K562 (cell line): ENCODE data around the gene RABEPK. TPM values are rescaled to one million over a fixed set of nuclear protein-coding genes. Genes with fewer than 3 reads are reported as not detected.

Source experiments
- ARID4B ChIP-seq: sonication (generic); formaldehyde crosslinking; IDR thresholded peaks from 2 replicates; pipeline ENCODE4 v1.8.0; 2022; ENCODE audit warnings: mild to moderate bottlenecking, missing genetic modification reagents
- E2F3 ChIP-seq: fragments of 250-450 bp; sonication (Bioruptor Pico); IDR thresholded peaks from 2 replicates; pipeline ENCODE4 v1.4.0; 2020; ENCODE audit warnings: mild to moderate bottlenecking
- E2F8 ChIP-seq: fragments of 450-650 bp; IDR thresholded peaks from 2 replicates; pipeline ENCODE4 v1.7.1; 2018; ENCODE audit warnings: mild to moderate bottlenecking, low read depth; ENCODE audit not compliant: partially characterized antibody
- ERF ChIP-seq: fragments of 450-650 bp; formaldehyde crosslinking; IDR thresholded peaks from 2 replicates; pipeline ENCODE4 v1.4.0; 2020; ENCODE audit warnings: mild to moderate bottlenecking, mixed read lengths
- GABPB1 ChIP-seq: sonication (generic); formaldehyde crosslinking; IDR thresholded peaks from 2 replicates; pipeline ENCODE4 v1.8.0; 2022; ENCODE audit warnings: mild to moderate bottlenecking, missing genetic modification reagents
- HINFP ChIP-seq: fragments of 450-650 bp; conservative IDR thresholded peaks from 2 replicates; pipeline ENCODE4 v1.6.1; 2016; ENCODE audit warnings: missing genetic modification characterization, low read depth, mild to moderate bottlenecking, control low read depth, missing compliant biosample characterization
- KLF13 ChIP-seq: fragments of 450-650 bp; IDR thresholded peaks from 2 replicates; pipeline ENCODE4 v1.6.1; 2016; ENCODE audit warnings: missing genetic modification characterization, low read depth, mild to moderate bottlenecking, missing compliant biosample characterization, moderate library complexity, borderline replicate concordance
- ZHX1 ChIP-seq: fragments of 150-350 bp; conservative IDR thresholded peaks from 2 replicates; pipeline ENCODE4 v1.6.1; 2014; ENCODE audit warnings: low read length
- ZNF639 ChIP-seq, 2 experiments: fragments of 200-800 bp in 1 of 2; sonication (Bioruptor generic) in 1 of 2; sonication (generic) in 1 of 2; formaldehyde crosslinking in 1 of 2; IDR thresholded peaks in 1 of 2; conservative IDR thresholded peaks in 1 of 2; 2 replicates each; pipeline versions ENCODE4 v1.5.0 to v1.6.1; 2016 to 2020; ENCODE audit warnings: missing compliant biosample characterization in 1 of 2, missing genetic modification characterization in 1 of 2, missing genetic modification reagents in 1 of 2
- ZNF696 ChIP-seq: fragments of 250-450 bp; sonication (Bioruptor Pico); conservative IDR thresholded peaks from 2 replicates; pipeline ENCODE4 v1.4.0; 2020; ENCODE audit warnings: mild to moderate bottlenecking, moderate library complexity
- ZNF830 ChIP-seq: fragments of 250-450 bp; sonication (Bioruptor Pico); IDR thresholded peaks from 2 replicates; pipeline ENCODE4 v1.5.0; 2021; ENCODE audit warnings: mild to moderate bottlenecking
- polyA plus RNA-seq, 8 experiments: library from polyadenylated mRNA; depleted of rRNA in 4 of 8; stranded (reverse) in 5 of 8; unstranded in 3 of 8; fragments of >200 nt; fragmentation: Nextera tagmentation in 2 of 8; fragmentation: Illumina TruSeq in 1 of 8; extraction: Ambion mirVana in 2 of 8; extraction: Trizol in 1 of 8; gene quantifications; 2 replicates each; pipeline versions ENCODE4 v1.2.1 to v1.2.3, GENCODE V29; 2011 to 2014; ENCODE audit warnings: inconsistent platforms in 1 of 8, missing spikeins in 1 of 8
- total RNA-seq, 7 experiments: library from RNA; depleted of rRNA in 6 of 7; stranded (reverse); fragments of >200 nt in 6 of 7; fragmentation: Illumina TruSeq in 2 of 7; extraction: Trizol in 2 of 7; gene quantifications; 2 replicates each; pipeline versions ENCODE4 v1.2.1 to v1.2.3, GENCODE V29; 2011 to 2021; ENCODE audit warnings: low replicate concordance in 1 of 7

Gene RABEPK
- total and polyA plus RNA-seq, 9 of the 15 experiments (the other 6 are each of a cell fraction or from before 2014, with no cell fraction given): 38.3 to 113 (median 52.8) TPM

- peak; percentile 72 for TF ChIP-seq E2F8
- TF ChIP-seq ZNF830 (CRISPR knock-in tag): peak; percentile 78; the same call in 1 of the 2 replicates
- TF ChIP-seq KLF13 (tag): 0 out of 2 replicates have a peak, but pooled peaks have one; percentile 24
- 0 out of 2 replicates have a peak, but pooled peaks have one; percentile 17 for TF ChIP-seq ZHX1
- TF ChIP-seq E2F3 (CRISPR knock-in tag): no peak; the same call in 1 of the 2 replicates
- TF ChIP-seq ARID4B (CRISPR knock-in tag): peak; percentile 90
- peak; percentile 67; the same call in 1 of the 2 replicates for TF ChIP-seq GABPB1 (CRISPR knock-in tag)
- TF ChIP-seq ERF (CRISPR knock-in tag): 0 out of 2 replicates have a peak, but pooled peaks have one; percentile 62
- TF ChIP-seq ZNF696: no peak
- peak in 1 of 2 experiments; percentile 45; a peak in 1 of 4 replicates for TF ChIP-seq ZNF639 (CRISPR knock-in tag; conservative IDR thresholded peaks at IDR 0.05 in 1 of 2, IDR thresholded peaks at IDR 0.05 in 1 of 2)
- TF ChIP-seq HINFP: no peak
These were observed at the start of gene RABEPK (continued) for GRCh38 chr9:125200216-125201047.
